ENCODE data around the gene CACNA1I.

The CACNA1I gene

GRCh38 chr22:39569066-39569465, 1.5 kb upstream of the CACNA1I start:
- no peak for DNase-seq

- DNase-seq, result no peak
Observed at GRCh38 chr22:39570226-39570625, 327 bp upstream of the CACNA1I start.

- no peak for DNase-seq
Observed at GRCh38 chr22:39571538-39571937, 985 bp downstream of the CACNA1I start.

GRCh38 chr22:39574779-39575551, 4.4 kb downstream of the CACNA1I start:
- DNase-seq, result no peak

GRCh38 chr22:39575552-39575825, 4.9 kb downstream of the CACNA1I start:
- no peak for DNase-seq

GRCh38 chr22:39576027-39576426, 5.5 kb downstream of the CACNA1I start:
- DNase-seq, result no peak

GRCh38 chr22:39577366-39577765, 6.8 kb downstream of the CACNA1I start:
- no peak for DNase-seq

- no peak for DNase-seq
Observed at GRCh38 chr22:39577900-39578299, 7.3 kb downstream of the CACNA1I start.

- DNase-seq, result no peak
Observed at GRCh38 chr22:39580006-39580441, 9.5 kb downstream of the CACNA1I start.

- DNase-seq, result no peak
Observed at GRCh38 chr22:39580795-39581194, 10.2 kb downstream of the CACNA1I start.

- no peak for DNase-seq
Observed at GRCh38 chr22:39581303-39581702, 10.8 kb downstream of the CACNA1I start.

GRCh38 chr22:39583066-39583667, 12.6 kb downstream of the CACNA1I start:
- no peak for DNase-seq

- DNase-seq, result no peak
Observed at GRCh38 chr22:39589875-39590274, 19.3 kb downstream of the CACNA1I start.

GRCh38 chr22:39592081-39593065, 21.8 kb downstream of the CACNA1I start:
- no peak for DNase-seq

- no peak for DNase-seq
Observed at GRCh38 chr22:39593066-39593930, 22.7 kb downstream of the CACNA1I start.

- DNase-seq, result no peak
Observed at GRCh38 chr22:39593931-39594285, 23.4 kb downstream of the CACNA1I start.

GRCh38 chr22:39594411-39594810, 23.9 kb downstream of the CACNA1I start:
- no peak for DNase-seq

- no peak for DNase-seq
Observed at GRCh38 chr22:39595622-39596172, 25.1 kb downstream of the CACNA1I start.

GRCh38 chr22:39596601-39597000, 26.0 kb downstream of the CACNA1I start:
- no peak for DNase-seq

- DNase-seq, result no peak
Observed at GRCh38 chr22:39597236-39597869, 26.8 kb downstream of the CACNA1I start.

GRCh38 chr22:39598017-39598965, 27.7 kb downstream of the CACNA1I start:
- DNase-seq, result peak; percentile 68 to 69
